SK-N-SH (cell line): ENCODE data around the gene ELOVL6. TPM values are rescaled to one million over a fixed set of nuclear protein-coding genes. Genes with fewer than 3 reads are reported as not detected.

ENCODE experiments used
- CTCF ChIA-PET: fragments of 300-600, 350-600 bp; formaldehyde crosslinking; extraction: SDS; loops from one replicate; lab custom pipeline; 2021; lab: Yijun Ruan, JAX
- POLR2A ChIA-PET: fragments of 350-600 bp; sonication (Branson Sonifier 250); formaldehyde crosslinking; extraction: SDS; loops from one replicate; lab custom pipeline; 2020; ENCODE audit warnings: antibody characterized with exemption, inconsistent platforms; lab: Yijun Ruan, JAX
- DNase-seq: peaks from one replicate; pipeline ENCODE4 v3.0.0; 2012
- H2AFZ ChIP-seq: fragments of 200-600 bp; sonication (generic); 2 replicates; pipeline ENCODE4 v1.8.1; 2016; ENCODE audit warnings: antibody characterized with exemption, mild to moderate bottlenecking, low read depth
- H3F3A ChIP-seq: fragments of 200-600 bp; sonication (generic); replicated peaks from 2 replicates; pipeline ENCODE3; 2016; ENCODE audit warnings: antibody characterized with exemption, mild to moderate bottlenecking; ENCODE audit not compliant: insufficient read depth
- H3K27ac ChIP-seq, 2 experiments: fragments of 200-500 bp in 1 of 2; fragments of 200-600 bp in 1 of 2; sonication (Bioruptor generic) in 1 of 2; sonication (generic), shearing (Covaris generic) in 1 of 2; 2 replicates each; pipeline versions ENCODE4 v1.5.1 to v1.6.1; 2014 to 2016; ENCODE audit warnings: low read depth in 2 of 2, inconsistent platforms in 1 of 2, low read length in 1 of 2, mild to moderate bottlenecking in 1 of 2, mixed read lengths in 1 of 2
- H3K27me3 ChIP-seq: fragments of 200-600 bp; sonication (generic), shearing (Covaris generic); 2 replicates; pipeline ENCODE4 v1.6.1; 2016; ENCODE audit warnings: mixed run types; ENCODE audit not compliant: insufficient read depth
- H3K36me3 ChIP-seq, 2 experiments: fragments of 200-500 bp in 1 of 2; fragments of 200-600 bp in 1 of 2; sonication (Bioruptor generic) in 1 of 2; sonication (generic) in 1 of 2; replicated peaks in 1 of 2; 2 replicates each; pipeline versions ENCODE3 to v1.5.1; 2014 to 2016; ENCODE audit warnings: low read length in 1 of 2, mild to moderate bottlenecking in 1 of 2; ENCODE audit not compliant: insufficient read depth in 2 of 2, control insufficient read depth in 1 of 2
- H3K4me1 ChIP-seq, 2 experiments: fragments of 200-500 bp in 1 of 2; fragments of 200-600 bp in 1 of 2; sonication (Bioruptor generic) in 1 of 2; sonication (generic), shearing (Covaris generic) in 1 of 2; 2 replicates each; pipeline versions ENCODE4 v1.5.1 to v1.6.1; 2014 to 2016; ENCODE audit warnings: low read depth in 1 of 2, low read length in 1 of 2, mixed run types in 1 of 2; ENCODE audit not compliant: insufficient read depth in 2 of 2, control insufficient read depth in 1 of 2
- H3K4me2 ChIP-seq: fragments of 200-600 bp; sonication (generic), shearing (Covaris generic); 2 replicates; pipeline ENCODE4 v1.6.1; 2017; ENCODE audit warnings: mixed run types
- H3K4me3 ChIP-seq, 2 experiments: fragments of 200-500 bp in 1 of 2; fragments of 200-600 bp in 1 of 2; sonication (Bioruptor generic) in 1 of 2; sonication (generic), shearing (Covaris generic) in 1 of 2; 2 replicates each; pipeline versions ENCODE4 v1.5.1 to v1.8.1; 2014 to 2016; ENCODE audit warnings: low read depth in 2 of 2, inconsistent platforms in 1 of 2, low read length in 1 of 2, mild to moderate bottlenecking in 1 of 2, mixed read lengths in 1 of 2, moderate library complexity in 1 of 2
- H3K79me2 ChIP-seq: fragments of 200-600 bp; sonication (generic); 2 replicates; pipeline ENCODE4 v1.8.1; 2017; ENCODE audit warnings: mild to moderate bottlenecking; ENCODE audit not compliant: insufficient read depth
- H3K9ac ChIP-seq: fragments of 200-600 bp; sonication (generic); 2 replicates; pipeline ENCODE4 v1.6.1; 2017; ENCODE audit warnings: mixed run types
- H3K9me2 ChIP-seq: fragments of 200-600 bp; sonication (generic); 2 replicates; pipeline ENCODE4 v1.6.1; 2017; ENCODE audit warnings: mixed run types
- H3K9me3 ChIP-seq: fragments of 200-600 bp; sonication (generic); 2 replicates; pipeline ENCODE4 v1.6.1; 2017; ENCODE audit warnings: mixed run types, mild to moderate bottlenecking, moderate library complexity
- H4K20me1 ChIP-seq: fragments of 200-600 bp; sonication (generic); 2 replicates; pipeline ENCODE4 v1.6.1; 2017; ENCODE audit warnings: mild to moderate bottlenecking, mixed run types; ENCODE audit not compliant: insufficient read depth
- FOSL2 ChIP-seq: IDR thresholded peaks from 2 replicates; pipeline ENCODE4 v1.4.0; 2012; ENCODE audit warnings: low read depth, mild to moderate bottlenecking, moderate library complexity, borderline replicate concordance
- FOXM1 ChIP-seq: IDR thresholded peaks from 2 replicates; pipeline ENCODE4 v1.4.0; 2012; ENCODE audit warnings: low read depth, mild to moderate bottlenecking
- GABPA ChIP-seq: IDR thresholded peaks from 2 replicates; pipeline ENCODE4 v1.4.0; 2012; ENCODE audit warnings: low read depth, mild to moderate bottlenecking
- GATA2 ChIP-seq: sonication (generic); formaldehyde crosslinking; IDR thresholded peaks from 2 replicates; pipeline ENCODE4 v1.5.0; 2020; ENCODE audit warnings: mild to moderate bottlenecking, missing genetic modification reagents
- JUND ChIP-seq: IDR thresholded peaks from 2 replicates; pipeline ENCODE4 v1.4.0; 2012
- MXI1 ChIP-seq: IDR thresholded peaks from 2 replicates; pipeline ENCODE4 v1.6.1; 2012; ENCODE audit warnings: mild to moderate bottlenecking, low read depth, low read length, improper control_type of control experiment
- NFIC ChIP-seq: IDR thresholded peaks from 2 replicates; pipeline ENCODE4 v1.4.0; 2012; ENCODE audit warnings: borderline replicate concordance
- NRF1 ChIP-seq: IDR thresholded peaks from 2 replicates; pipeline ENCODE4 v1.6.1; 2012; ENCODE audit warnings: low read depth, mild to moderate bottlenecking, low read length
- PBX3 ChIP-seq: IDR thresholded peaks from 2 replicates; pipeline ENCODE4; 2012
- POLR2AphosphoS5 ChIP-seq: IDR thresholded peaks from 2 replicates; pipeline ENCODE4 v1.6.1; 2012; ENCODE audit warnings: low read depth, low read length
- RCOR1 ChIP-seq: fragments of 150-350 bp; IDR thresholded peaks from 2 replicates; pipeline ENCODE4 v1.6.1; 2017; ENCODE audit warnings: antibody characterized with exemption, low read length
- REST ChIP-seq: IDR thresholded peaks from 2 replicates; pipeline ENCODE4 v1.6.1; 2012; ENCODE audit warnings: mild to moderate bottlenecking, low read depth, low read length, moderate library complexity
- SIN3A ChIP-seq: IDR thresholded peaks from 2 replicates; pipeline ENCODE4 v1.6.1; 2012; ENCODE audit warnings: low read depth, mild to moderate bottlenecking, low read length, moderate library complexity, borderline replicate concordance
- SMC3 ChIP-seq: IDR thresholded peaks from 2 replicates; pipeline ENCODE4 v1.6.1; 2012; ENCODE audit warnings: low read depth, low read length, improper control_type of control experiment
- TAF1 ChIP-seq: IDR thresholded peaks from 2 replicates; pipeline ENCODE4 v1.6.1; 2012; ENCODE audit warnings: low read depth, mild to moderate bottlenecking, low read length, moderate library complexity, borderline replicate concordance
- TEAD4 ChIP-seq: IDR thresholded peaks from 2 replicates; pipeline ENCODE4 v1.4.0; 2012; ENCODE audit warnings: mild to moderate bottlenecking, borderline replicate concordance; ENCODE audit not compliant: insufficient read depth
- YY1 ChIP-seq: IDR thresholded peaks from 2 replicates; pipeline ENCODE4 v1.4.0; 2012; ENCODE audit warnings: low read depth, mild to moderate bottlenecking
- WGBS: methylation state at CpG from one replicate; pipeline ENCODE4 v1.1.6; 2017; ENCODE audit warnings: low lambda C conversion rate; 5-methylcytosine and 5-hydroxymethylcytosine counted together
- polyA plus RNA-seq, 3 experiments: library from polyadenylated mRNA; depleted of rRNA; stranded (reverse); fragments of >200 nt; gene quantifications; 2 replicates each; pipeline ENCODE4 v1.2.3, GENCODE V29; 2012
- TF ChIP-seq, protein P1 (sequence below): IDR thresholded peaks from 2 replicates; pipeline ENCODE4 v1.4.0; 2012; ENCODE audit warnings: low read depth, borderline replicate concordance
- TF ChIP-seq, protein P2 (sequence below): IDR thresholded peaks from 2 replicates; pipeline ENCODE4 v1.4.0; 2012; ENCODE audit warnings: low read depth, borderline replicate concordance
- TF ChIP-seq, protein P3 (sequence below): fragments of 150-350 bp; IDR thresholded peaks from 2 replicates; pipeline ENCODE4 v1.6.1; 2017; ENCODE audit warnings: antibody characterized with exemption, low read length, low read depth, borderline replicate concordance

ELOVL6 gene
- polyA plus RNA-seq, 1 of the 3 experiments (the other 2 are of a cell fraction) = 9.0 TPM

GRCh38 chr4:110010797-110011196 lies 187.6 kb downstream of the ELOVL6 start:
- no peak overlapping the region for H3K4me2 ChIP-seq
- no peaks in the 10 kb centered on the region for H3F3A ChIP-seq
- no peak for DNase-seq
- H3K27ac ChIP-seq = no peak overlapping the region
- WGBS = 67% methylated on average over 4 of the region's 4 CpGs
- no peaks in the 10 kb centered on the region for H3K4me1 ChIP-seq
- H3K9ac ChIP-seq = no peak overlapping the region
- H3K9me2 ChIP-seq = no peaks in the 10 kb centered on the region
- TF ChIP-seq TEAD4 = no peak
- no peak overlapping the region for H3K4me3 ChIP-seq
- no peak overlapping the region for H2AFZ ChIP-seq
- ChIA-PET CTCF (interaction anchor here (2.5 to 19.2 kb wide), 2 partner anchors 200 to 507 kb away, joined by 8 to 591 read pairs; no protein-coding TSS in a partner anchor), POLR2A (no interaction called here)
- H3K9me3 ChIP-seq = no peaks in the 10 kb centered on the region
- H3K27me3 ChIP-seq = no peaks in the 10 kb centered on the region
- H4K20me1 ChIP-seq = no peaks in the 10 kb centered on the region
- no peaks in the 10 kb centered on the region for H3K36me3 ChIP-seq
- no peaks in the 10 kb centered on the region for H3K79me2 ChIP-seq

- CTCF ChIA-PET = interaction anchor here (1.4 to 19.2 kb wide), 4 partner anchors 11 to 508 kb away, joined by 3 to 591 read pairs (median 10); no protein-coding TSS in a partner anchor
These were observed 188.9 kb downstream of the ELOVL6 start for GRCh38 chr4:110009550-110009949.

More at GRCh38 chr4:110009550-110009949, 188.9 kb downstream of the ELOVL6 start:
- no peaks in the 10 kb centered on the region for H3K9me2 ChIP-seq
- no peaks in the 10 kb centered on the region for H3K27me3 ChIP-seq
- H4K20me1 ChIP-seq = no peaks in the 10 kb centered on the region
- H3K9ac ChIP-seq = no peak overlapping the region
- no peak overlapping the region for H2AFZ ChIP-seq
- H3K9me3 ChIP-seq = no peaks in the 10 kb centered on the region
- H3F3A ChIP-seq = no peaks in the 10 kb centered on the region
- TF ChIP-seq SMC3 (no peak), GABPA (no peak), FOXM1 (no peak), PBX3 (no peak), GATA2 (CRISPR knock-in tag) (no peak), NFIC (no peak), RCOR1 (no peak), YY1 (no peak), FOSL2 (no peak), POLR2AphosphoS5 (no peak), REST (no peak), MXI1 (no peak), TAF1 (no peak), NRF1 (no peak), SIN3A (no peak), JUND (no peak)
- TF ChIP-seq, protein P1, sequence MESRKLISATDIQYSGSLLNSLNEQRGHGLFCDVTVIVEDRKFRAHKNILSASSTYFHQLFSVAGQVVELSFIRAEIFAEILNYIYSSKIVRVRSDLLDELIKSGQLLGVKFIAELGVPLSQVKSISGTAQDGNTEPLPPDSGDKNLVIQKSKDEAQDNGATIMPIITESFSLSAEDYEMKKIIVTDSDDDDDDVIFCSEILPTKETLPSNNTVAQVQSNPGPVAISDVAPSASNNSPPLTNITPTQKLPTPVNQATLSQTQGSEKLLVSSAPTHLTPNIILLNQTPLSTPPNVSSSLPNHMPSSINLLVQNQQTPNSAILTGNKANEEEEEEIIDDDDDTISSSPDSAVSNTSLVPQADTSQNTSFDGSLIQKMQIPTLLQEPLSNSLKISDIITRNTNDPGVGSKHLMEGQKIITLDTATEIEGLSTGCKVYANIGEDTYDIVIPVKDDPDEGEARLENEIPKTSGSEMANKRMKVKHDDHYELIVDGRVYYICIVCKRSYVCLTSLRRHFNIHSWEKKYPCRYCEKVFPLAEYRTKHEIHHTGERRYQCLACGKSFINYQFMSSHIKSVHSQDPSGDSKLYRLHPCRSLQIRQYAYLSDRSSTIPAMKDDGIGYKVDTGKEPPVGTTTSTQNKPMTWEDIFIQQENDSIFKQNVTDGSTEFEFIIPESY = no peak
- TF ChIP-seq, protein P2, sequence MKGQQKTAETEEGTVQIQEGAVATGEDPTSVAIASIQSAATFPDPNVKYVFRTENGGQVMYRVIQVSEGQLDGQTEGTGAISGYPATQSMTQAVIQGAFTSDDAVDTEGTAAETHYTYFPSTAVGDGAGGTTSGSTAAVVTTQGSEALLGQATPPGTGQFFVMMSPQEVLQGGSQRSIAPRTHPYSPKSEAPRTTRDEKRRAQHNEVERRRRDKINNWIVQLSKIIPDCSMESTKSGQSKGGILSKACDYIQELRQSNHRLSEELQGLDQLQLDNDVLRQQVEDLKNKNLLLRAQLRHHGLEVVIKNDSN = no peak
- TF ChIP-seq, protein P3, sequence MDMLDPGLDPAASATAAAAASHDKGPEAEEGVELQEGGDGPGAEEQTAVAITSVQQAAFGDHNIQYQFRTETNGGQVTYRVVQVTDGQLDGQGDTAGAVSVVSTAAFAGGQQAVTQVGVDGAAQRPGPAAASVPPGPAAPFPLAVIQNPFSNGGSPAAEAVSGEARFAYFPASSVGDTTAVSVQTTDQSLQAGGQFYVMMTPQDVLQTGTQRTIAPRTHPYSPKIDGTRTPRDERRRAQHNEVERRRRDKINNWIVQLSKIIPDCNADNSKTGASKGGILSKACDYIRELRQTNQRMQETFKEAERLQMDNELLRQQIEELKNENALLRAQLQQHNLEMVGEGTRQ = no peak
- H3K4me1 ChIP-seq = no peaks in the 10 kb centered on the region
- DNase-seq = no peak
- WGBS = 86% methylated on average over 2 of the region's 2 CpGs
- H3K4me3 ChIP-seq = no peak overlapping the region
- POLR2A ChIA-PET = interaction anchor here (0.6 kb wide), 1 partner anchor 512 kb away, joined by 3 read pairs; no protein-coding TSS in a partner anchor
- H3K79me2 ChIP-seq = no peaks in the 10 kb centered on the region
- H3K4me2 ChIP-seq = no peak overlapping the region
- H3K27ac ChIP-seq = no peak overlapping the region
- no peaks in the 10 kb centered on the region for H3K36me3 ChIP-seq
